Measurements from ENCODE around the gene MRPL14.

DNA sequence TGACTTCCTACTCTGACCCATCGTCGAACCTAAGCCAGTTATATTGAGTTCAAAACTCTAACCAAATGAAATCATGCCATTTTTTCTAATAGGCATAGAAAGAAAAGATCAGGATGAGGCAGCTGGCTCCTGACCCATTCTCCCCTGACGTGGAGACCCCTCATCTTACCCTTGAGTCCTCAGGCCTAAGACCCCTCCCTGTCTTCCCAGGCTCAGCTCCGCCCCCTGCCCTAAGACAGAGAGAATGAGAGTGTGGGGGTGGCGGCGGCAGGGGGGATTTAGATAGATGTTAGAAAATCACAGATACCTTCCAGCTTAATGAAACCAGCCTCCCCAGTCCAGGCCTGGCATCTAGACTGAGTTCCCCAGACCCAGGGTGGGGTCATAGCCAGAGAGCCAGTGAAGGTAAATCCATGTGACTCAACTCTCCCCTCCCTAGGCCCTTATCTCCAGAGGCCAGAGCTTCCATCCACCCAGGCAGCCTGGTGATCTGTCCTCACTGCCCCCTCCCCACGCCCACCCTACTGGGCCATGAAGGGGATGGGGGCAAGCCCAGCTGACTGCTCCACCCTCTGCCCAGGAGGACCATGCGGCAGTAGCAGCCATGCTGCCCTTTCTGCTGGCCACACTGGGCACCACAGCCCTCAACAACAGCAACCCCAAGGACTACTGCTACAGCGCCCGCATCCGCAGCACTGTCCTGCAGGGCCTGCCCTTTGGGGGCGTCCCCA is 6.9 kb upstream of the MRPL14 start:
- TF ChIP-seq, protein P1, sequence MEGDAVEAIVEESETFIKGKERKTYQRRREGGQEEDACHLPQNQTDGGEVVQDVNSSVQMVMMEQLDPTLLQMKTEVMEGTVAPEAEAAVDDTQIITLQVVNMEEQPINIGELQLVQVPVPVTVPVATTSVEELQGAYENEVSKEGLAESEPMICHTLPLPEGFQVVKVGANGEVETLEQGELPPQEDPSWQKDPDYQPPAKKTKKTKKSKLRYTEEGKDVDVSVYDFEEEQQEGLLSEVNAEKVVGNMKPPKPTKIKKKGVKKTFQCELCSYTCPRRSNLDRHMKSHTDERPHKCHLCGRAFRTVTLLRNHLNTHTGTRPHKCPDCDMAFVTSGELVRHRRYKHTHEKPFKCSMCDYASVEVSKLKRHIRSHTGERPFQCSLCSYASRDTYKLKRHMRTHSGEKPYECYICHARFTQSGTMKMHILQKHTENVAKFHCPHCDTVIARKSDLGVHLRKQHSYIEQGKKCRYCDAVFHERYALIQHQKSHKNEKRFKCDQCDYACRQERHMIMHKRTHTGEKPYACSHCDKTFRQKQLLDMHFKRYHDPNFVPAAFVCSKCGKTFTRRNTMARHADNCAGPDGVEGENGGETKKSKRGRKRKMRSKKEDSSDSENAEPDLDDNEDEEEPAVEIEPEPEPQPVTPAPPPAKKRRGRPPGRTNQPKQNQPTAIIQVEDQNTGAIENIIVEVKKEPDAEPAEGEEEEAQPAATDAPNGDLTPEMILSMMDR (IDR thresholded peaks at IDR 0.05) = no peak
- no peak for TF ChIP-seq ZFX (IDR thresholded peaks at IDR 0.05; ENCODE audit: borderline replicate concordance)
